H1 (cell line): Measurements from ENCODE around the gene NUMB. TPM values are rescaled to one million over a fixed set of nuclear protein-coding genes. Genes with fewer than 3 reads are reported as not detected.

ENCODE experiments used
- CTCF ChIA-PET: fragments of 300-600 bp; sonication (Branson Sonifier 250); formaldehyde crosslinking; loops from one replicate; lab custom pipeline; 2021; ENCODE audit not compliant: partially characterized antibody; lab: Charles Lee
- POLR2A ChIA-PET: fragments of 300-600 bp; sonication (Branson Sonifier 250); formaldehyde crosslinking; loops from one replicate; lab custom pipeline; 2021; ENCODE audit warnings: inconsistent platforms; ENCODE audit not compliant: partially characterized antibody; lab: Charles Lee
- DNase-seq, 2 experiments: peaks; one replicate each; pipeline versions ENCODE4 v3.0.0 to v3.0.0-alpha.2; 2010 to 2022; ENCODE audit warnings: low spot score in 2 of 2, low read depth in 1 of 2, mixed read lengths in 1 of 2
- FAIRE-seq: peaks from 2 replicates; lab custom pipeline; 2011; peaks lifted over from hg19 to GRCh38; lab: Jason Lieb, UNC
- H2AFZ ChIP-seq: 2 replicates; pipeline ENCODE4 v1.8.1; 2012; ENCODE audit warnings: low read length, inconsistent platforms
- H2AK5ac ChIP-seq: 2 replicates; pipeline ENCODE4 v1.6.1; 2013; ENCODE audit warnings: low read depth, low read length
- H2BK120ac ChIP-seq: replicated peaks from 2 replicates; pipeline ENCODE3; 2013; ENCODE audit warnings: low read depth, low read length, inconsistent platforms
- H2BK12ac ChIP-seq: 2 replicates; pipeline ENCODE4 v1.6.1; 2013; ENCODE audit warnings: low read depth, low read length
- H2BK15ac ChIP-seq: 2 replicates; pipeline ENCODE4 v1.6.1; 2013; ENCODE audit warnings: low read length
- H2BK20ac ChIP-seq: 2 replicates; pipeline ENCODE4 v1.6.1; 2013; ENCODE audit warnings: low read length
- H2BK5ac ChIP-seq: 2 replicates; pipeline ENCODE4 v1.6.1; 2013; ENCODE audit warnings: low read depth, low read length
- H3K14ac ChIP-seq: 2 replicates; pipeline ENCODE4 v1.6.1; 2013; ENCODE audit warnings: inconsistent platforms; ENCODE audit not compliant: insufficient read length
- H3K18ac ChIP-seq: 2 replicates; pipeline ENCODE4 v1.6.1; 2013; ENCODE audit warnings: low read length; ENCODE audit errors: extremely low read depth
- H3K23ac ChIP-seq: 2 replicates; pipeline ENCODE4 v1.6.1; 2013; ENCODE audit warnings: inconsistent platforms; ENCODE audit not compliant: insufficient read length
- H3K23me2 ChIP-seq: 2 replicates; pipeline ENCODE4 v1.6.1; 2013; ENCODE audit warnings: low read depth, low read length
- H3K27ac ChIP-seq: 2 replicates; pipeline ENCODE4 v1.6.1; 2011; ENCODE audit warnings: low read depth, low read length, inconsistent platforms
- H3K27me3 ChIP-seq, 4 experiments: replicated peaks in 1 of 4; 1 replicate in 1 of 4; 2 replicates in 3 of 4; pipeline versions ENCODE4 v1.6.1 to v1.8.1; 2011 to 2013; ENCODE audit warnings: low read length in 3 of 4, mild to moderate bottlenecking in 3 of 4, inconsistent platforms in 2 of 4, mixed read lengths in 2 of 4, moderate library complexity in 1 of 4; ENCODE audit not compliant: control insufficient read depth in 3 of 4, insufficient read depth in 3 of 4; ENCODE audit errors: extremely low read depth in 1 of 4
- H3K36me3 ChIP-seq, 4 experiments: 2 replicates each; pipeline versions ENCODE4 v1.6.1 to v1.8.1; 2011 to 2013; ENCODE audit warnings: mild to moderate bottlenecking in 4 of 4, low read length in 3 of 4, moderate library complexity in 2 of 4, control low read depth in 1 of 4, inconsistent platforms in 1 of 4; ENCODE audit not compliant: insufficient read depth in 4 of 4, control insufficient read depth in 2 of 4
- H3K4ac ChIP-seq: replicated peaks from 2 replicates; pipeline ENCODE3; 2013; ENCODE audit warnings: low read length, low read depth, mixed read lengths, inconsistent platforms; ENCODE audit not compliant: insufficient read length
- H3K4me1 ChIP-seq, 4 experiments: replicated peaks in 1 of 4; 1 replicate in 1 of 4; 2 replicates in 3 of 4; pipeline versions ENCODE4 v1.6.1 to v1.8.1; 2011 to 2013; ENCODE audit warnings: low read length in 3 of 4, inconsistent platforms in 2 of 4, mixed read lengths in 1 of 4; ENCODE audit not compliant: insufficient read depth in 4 of 4, control insufficient read depth in 3 of 4
- H3K4me2 ChIP-seq, 2 experiments: 2 replicates each; pipeline versions ENCODE4 v1.6.1 to v1.8.1; 2011 to 2013; ENCODE audit warnings: low read depth in 2 of 2, low read length in 2 of 2, control low read depth in 1 of 2, inconsistent platforms in 1 of 2, mild to moderate bottlenecking in 1 of 2; ENCODE audit not compliant: insufficient read depth in 1 of 2
- H3K4me3 ChIP-seq, 4 experiments: fragments of 200-600, 300-600 bp in 1 of 4; sonication (generic), shearing (Covaris generic), sonication (Bioruptor Twin) in 1 of 4; 2 replicates each; pipeline versions ENCODE4 v1.5.1 to v1.8.1; 2011 to 2016; ENCODE audit warnings: low read length in 4 of 4, low read depth in 3 of 4, control low read depth in 2 of 4, inconsistent platforms in 2 of 4, mild to moderate bottlenecking in 2 of 4, mixed read lengths in 1 of 4, moderate library complexity in 1 of 4; ENCODE audit not compliant: insufficient read depth in 2 of 4; ENCODE audit errors: extremely low read depth in 1 of 4
- H3K56ac ChIP-seq: replicated peaks from 2 replicates; pipeline ENCODE3; 2013; ENCODE audit warnings: low read depth, mild to moderate bottlenecking, mixed read lengths, low read length, inconsistent platforms; ENCODE audit not compliant: insufficient read length
- H3K79me1 ChIP-seq: 2 replicates; pipeline ENCODE4 v1.6.1; 2013; ENCODE audit warnings: low read depth, low read length, control low read depth
- H3K79me2 ChIP-seq, 2 experiments: 2 replicates each; pipeline versions ENCODE4 v1.6.1 to v1.8.1; 2012 to 2013; ENCODE audit warnings: low read length in 2 of 2, mild to moderate bottlenecking in 2 of 2, inconsistent platforms in 1 of 2; ENCODE audit not compliant: insufficient read depth in 2 of 2, control insufficient read depth in 1 of 2
- H3K9ac ChIP-seq, 4 experiments: replicated peaks in 1 of 4; 1 replicate in 1 of 4; 2 replicates in 3 of 4; pipeline versions ENCODE4 v1.6.1 to v1.8.1; 2011 to 2013; ENCODE audit warnings: low read depth in 3 of 4, low read length in 3 of 4, control low read depth in 2 of 4, mild to moderate bottlenecking in 2 of 4, moderate library complexity in 2 of 4, inconsistent platforms in 1 of 4; ENCODE audit errors: extremely low read depth in 1 of 4
- H3K9me3 ChIP-seq, 2 experiments: 2 replicates each; pipeline versions ENCODE4 v1.6.1 to v1.8.1; 2012 to 2013; ENCODE audit warnings: mild to moderate bottlenecking in 2 of 2, moderate library complexity in 2 of 2, control low read depth in 1 of 2, inconsistent platforms in 1 of 2, low read depth in 1 of 2, low read length in 1 of 2, mixed read lengths in 1 of 2; ENCODE audit not compliant: insufficient read depth in 2 of 2
- H4K20me1 ChIP-seq, 2 experiments: replicated peaks in 1 of 2; 2 replicates each; pipeline versions ENCODE3 to v1.8.1; 2011 to 2013; ENCODE audit warnings: inconsistent platforms in 2 of 2, low read length in 2 of 2, mild to moderate bottlenecking in 1 of 2; ENCODE audit not compliant: insufficient read depth in 2 of 2, control insufficient read depth in 1 of 2
- H4K5ac ChIP-seq: 2 replicates; pipeline ENCODE4 v1.6.1; 2013; ENCODE audit warnings: low read length, low read depth, mixed read lengths, inconsistent platforms; ENCODE audit not compliant: insufficient read length
- H4K8ac ChIP-seq: 2 replicates; pipeline ENCODE4 v1.8.0; 2013; ENCODE audit warnings: mild to moderate bottlenecking, moderate library complexity, low read length, inconsistent platforms; ENCODE audit not compliant: insufficient read depth; ENCODE audit errors: extremely low read depth
- H4K91ac ChIP-seq: replicated peaks from 2 replicates; pipeline ENCODE3; 2013; ENCODE audit warnings: low read length, mixed read lengths, inconsistent platforms; ENCODE audit not compliant: insufficient read length
- CEBPB ChIP-seq: IDR thresholded peaks from 2 replicates; pipeline ENCODE4 v1.6.1; 2012; ENCODE audit warnings: low read depth, low read length
- CHD1 ChIP-seq: IDR thresholded peaks from 2 replicates; pipeline ENCODE4 v1.6.1; 2012; ENCODE audit warnings: low read depth, low read length, improper control_type of control experiment
- CHD2 ChIP-seq: IDR thresholded peaks from 2 replicates; pipeline ENCODE4 v1.6.1; 2012; ENCODE audit warnings: low read length, improper control_type of control experiment
- polyA plus RNA-seq, 7 experiments: library from polyadenylated mRNA; depleted of rRNA in 3 of 7; stranded (reverse) in 5 of 7; unstranded in 2 of 7; fragments of >200 nt in 5 of 7; fragments of 200-250 nt in 2 of 7; gene quantifications; 1 replicate in 5 of 7; 2 replicates in 1 of 7; 4 replicates in 1 of 7; pipeline versions ENCODE4 v1.2.1 to v1.2.3, GENCODE V29; 2011 to 2013; ENCODE audit warnings: missing spikeins in 2 of 7, mixed read lengths in 2 of 7
- total RNA-seq: library from RNA; stranded (reverse); fragmentation: NEBNext Ultra II Directional; extraction: Animal tissue kit (Norgen Biotek cat#: 25700); gene quantifications from 2 replicates; pipeline ENCODE4 v1.2.1, GENCODE V29; 2021

NUMB gene
- total and polyA plus RNA-seq, 2 of the 8 experiments (the other 6 are each of a cell fraction or from before 2014, with no cell fraction given), result 54.3 to 78.1 TPM

GRCh38 chr14:73376585-73376984 is 81.8 kb downstream of the NUMB start:
- Histone ChIP-seq H3K79me1 (no peaks in the 10 kb centered on the region), H2BK5ac (no peak overlapping the region), H3K4me2 (no peak overlapping the region), H3K4me1 (no peaks in the 10 kb centered on the region), H3K4me3 (no peak overlapping the region), H4K91ac (no peak overlapping the region), H4K20me1 (peaks cover 0 to 4% of the 10 kb centered on the region in 2 experiments), H3K23ac (no peak overlapping the region), H3K79me2 (peaks cover 0 to 13% of the 10 kb centered on the region in 2 experiments; a peak in 2 of 4 replicates), H3K36me3 (no peaks in the 10 kb centered on the region), H2BK120ac (no peak overlapping the region), H4K8ac (no peak overlapping the region), H3K27ac (no peak overlapping the region), H3K23me2 (no peaks in the 10 kb centered on the region), H3K9ac (no peak overlapping the region), H3K4ac (no peak overlapping the region), H3K9me3 (no peaks in the 10 kb centered on the region), H2AK5ac (no peak overlapping the region), H3K27me3 (no peaks in the 10 kb centered on the region), H2AFZ (no peak overlapping the region), H3K56ac (no peak overlapping the region), H3K14ac (no peak overlapping the region), H4K5ac (no peak overlapping the region), H2BK15ac (no peak overlapping the region), H2BK12ac (no peak overlapping the region), H2BK20ac (no peak overlapping the region), H3K18ac (no peak overlapping the region)
- CTCF ChIA-PET, result no interaction called here
- FAIRE-seq, result no peak
- TF ChIP-seq CEBPB, result no peak
- no peak for TF ChIP-seq CHD1
- no peak for TF ChIP-seq CHD2
- POLR2A ChIA-PET, result no interaction called here
- DNase-seq, result no peak
